Keratinocyte (primary cell): ENCODE measurements around the gene CYP2R1.

Experiments used
- EZH2 ChIP-seq: IDR thresholded peaks from one replicate; pipeline ENCODE4 v1.6.1; 2012; ENCODE audit warnings: inconsistent platforms, mild to moderate bottlenecking, low read length, moderate library complexity
- TF ChIP-seq, protein P1 (sequence below), 3 experiments: IDR thresholded peaks in 1 of 3; conservative IDR thresholded peaks in 1 of 3; optimal IDR thresholded peaks in 1 of 3; 2 replicates in 2 of 3; 3 replicates in 1 of 3; pipeline versions ENCODE3 to v1.5.1; 2011; ENCODE audit warnings: low read length in 3 of 3, mild to moderate bottlenecking in 3 of 3, moderate library complexity in 2 of 3, control low read depth in 1 of 3, inconsistent platforms in 1 of 3; ENCODE audit not compliant: insufficient read depth in 2 of 3; ENCODE audit errors: extremely low read depth in 1 of 3

DNA sequence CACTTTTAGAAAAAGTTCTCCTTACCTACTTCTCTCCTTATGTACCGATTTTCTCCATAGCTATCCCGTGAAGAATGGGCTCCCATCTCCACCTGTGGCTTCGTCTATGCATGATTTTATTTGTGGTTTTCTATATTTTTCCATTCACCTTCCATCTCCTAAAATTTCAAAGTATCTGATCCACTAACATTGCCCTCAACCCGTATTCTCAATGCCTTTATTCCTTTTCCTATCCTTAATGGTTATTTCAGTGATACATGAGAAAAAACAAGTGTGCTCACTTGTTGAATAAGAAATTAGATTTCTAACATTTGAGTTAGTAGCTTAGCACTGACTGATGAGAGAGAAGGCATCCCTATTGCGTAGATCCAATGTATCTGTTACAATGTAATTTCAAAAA is 16.9 kb downstream of the CYP2R1 start:
- TF ChIP-seq, protein P1, sequence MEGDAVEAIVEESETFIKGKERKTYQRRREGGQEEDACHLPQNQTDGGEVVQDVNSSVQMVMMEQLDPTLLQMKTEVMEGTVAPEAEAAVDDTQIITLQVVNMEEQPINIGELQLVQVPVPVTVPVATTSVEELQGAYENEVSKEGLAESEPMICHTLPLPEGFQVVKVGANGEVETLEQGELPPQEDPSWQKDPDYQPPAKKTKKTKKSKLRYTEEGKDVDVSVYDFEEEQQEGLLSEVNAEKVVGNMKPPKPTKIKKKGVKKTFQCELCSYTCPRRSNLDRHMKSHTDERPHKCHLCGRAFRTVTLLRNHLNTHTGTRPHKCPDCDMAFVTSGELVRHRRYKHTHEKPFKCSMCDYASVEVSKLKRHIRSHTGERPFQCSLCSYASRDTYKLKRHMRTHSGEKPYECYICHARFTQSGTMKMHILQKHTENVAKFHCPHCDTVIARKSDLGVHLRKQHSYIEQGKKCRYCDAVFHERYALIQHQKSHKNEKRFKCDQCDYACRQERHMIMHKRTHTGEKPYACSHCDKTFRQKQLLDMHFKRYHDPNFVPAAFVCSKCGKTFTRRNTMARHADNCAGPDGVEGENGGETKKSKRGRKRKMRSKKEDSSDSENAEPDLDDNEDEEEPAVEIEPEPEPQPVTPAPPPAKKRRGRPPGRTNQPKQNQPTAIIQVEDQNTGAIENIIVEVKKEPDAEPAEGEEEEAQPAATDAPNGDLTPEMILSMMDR (optimal IDR thresholded peaks at IDR 0.05 in 1 of 3, IDR thresholded peaks at IDR 0.05 in 1 of 3, conservative IDR thresholded peaks at IDR 0.05 in 1 of 3; ENCODE audit: extremely low read depth in 1 of 3, insufficient read depth in 2 of 3, low read length in 3 of 3), result no peak
- no peak for TF ChIP-seq EZH2
